ENCODE data around the gene BUD23. TPM values are rescaled to one million over a fixed set of nuclear protein-coding genes. Genes with fewer than 3 reads are reported as not detected.

BUD23 gene
- total RNA-seq, 1 experiment from 2014 or later: 78.1 TPM

DNA sequence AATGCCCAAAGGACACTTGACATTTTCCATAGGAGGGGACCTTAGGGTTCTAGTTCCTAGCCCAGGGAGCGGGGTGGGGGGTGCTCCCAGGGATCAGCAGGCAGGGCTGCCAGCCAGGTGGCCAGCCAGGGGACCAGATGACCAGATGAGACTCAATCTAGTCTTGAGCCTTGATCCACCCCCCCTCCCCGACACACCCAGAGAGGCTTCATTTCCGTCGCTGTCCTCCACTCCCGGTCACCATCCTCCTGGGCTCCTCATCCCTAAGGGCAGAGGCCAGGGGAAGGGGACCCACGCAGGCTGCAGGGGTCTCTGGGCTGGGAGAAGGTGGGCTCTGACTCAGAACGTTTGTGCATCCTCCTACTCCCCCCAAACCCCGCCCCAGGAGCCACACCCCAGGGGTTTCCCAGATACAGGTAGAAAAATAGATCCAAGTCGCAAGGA lies 35.1 kb downstream of the BUD23 start:
- H3K9me3 Mint-ChIP-seq: no peaks in the 10 kb centered on the region; a peak in 1 of 5 replicates
- H4K8ac ChIP-seq (replicated peaks; ENCODE audit: insufficient read length, low read depth, low read length): no peak overlapping the region
- H3K9me3 ChIP-seq (ENCODE audit: control insufficient read depth, low read depth, low read length): no peaks in the 10 kb centered on the region
- peaks cover 9% of the 10 kb centered on the region for H3K23me2 ChIP-seq (ENCODE audit: insufficient read length, low read depth, low read length, poor library complexity, severe bottlenecking)
- no peak overlapping the region for H3K23ac ChIP-seq (ENCODE audit: insufficient read length, low read depth, low read length)
- peak overlapping the region; percentile 58 to 77 for H3K4me3 Mint-ChIP-seq
- no peak for DNase-seq
- no peak overlapping the region for H3K27ac ChIP-seq (ENCODE audit: insufficient read length, low read depth, low read length)
- H3K14ac ChIP-seq (ENCODE audit: insufficient read depth, low read length): no peak overlapping the region
- H3K79me2 ChIP-seq (ENCODE audit: insufficient read depth, low read length): no peaks in the 10 kb centered on the region
- H4K91ac ChIP-seq (ENCODE audit: insufficient read length, low read depth, low read length): no peak overlapping the region
- no peak overlapping the region for H2BK15ac ChIP-seq (ENCODE audit: low read depth, low read length)
- WGBS (ENCODE audit: extremely low coverage, insufficient read length, low lambda C conversion rate): no CpG with 5 or more reads among the region's 9 CpGs
- peaks cover 0 to 7% of the 10 kb centered on the region in 2 experiments; a peak in 2 of 4 replicates for H3K4me1 Mint-ChIP-seq
- no peak overlapping the region for H2BK12ac ChIP-seq (ENCODE audit: insufficient read length, low read depth, low read length)
- no peak overlapping the region for H2AK5ac ChIP-seq (ENCODE audit: insufficient read length, low read length)
- no peak overlapping the region for H4K5ac ChIP-seq (ENCODE audit: insufficient read length, low read depth, low read length)
- no peak overlapping the region for H3K27ac Mint-ChIP-seq
- no peak overlapping the region for H3T11ph ChIP-seq (ENCODE audit: low read length)
- no peak overlapping the region for H2BK5ac ChIP-seq (ENCODE audit: insufficient read length, low read length)
- TF ChIP-seq, protein P1, sequence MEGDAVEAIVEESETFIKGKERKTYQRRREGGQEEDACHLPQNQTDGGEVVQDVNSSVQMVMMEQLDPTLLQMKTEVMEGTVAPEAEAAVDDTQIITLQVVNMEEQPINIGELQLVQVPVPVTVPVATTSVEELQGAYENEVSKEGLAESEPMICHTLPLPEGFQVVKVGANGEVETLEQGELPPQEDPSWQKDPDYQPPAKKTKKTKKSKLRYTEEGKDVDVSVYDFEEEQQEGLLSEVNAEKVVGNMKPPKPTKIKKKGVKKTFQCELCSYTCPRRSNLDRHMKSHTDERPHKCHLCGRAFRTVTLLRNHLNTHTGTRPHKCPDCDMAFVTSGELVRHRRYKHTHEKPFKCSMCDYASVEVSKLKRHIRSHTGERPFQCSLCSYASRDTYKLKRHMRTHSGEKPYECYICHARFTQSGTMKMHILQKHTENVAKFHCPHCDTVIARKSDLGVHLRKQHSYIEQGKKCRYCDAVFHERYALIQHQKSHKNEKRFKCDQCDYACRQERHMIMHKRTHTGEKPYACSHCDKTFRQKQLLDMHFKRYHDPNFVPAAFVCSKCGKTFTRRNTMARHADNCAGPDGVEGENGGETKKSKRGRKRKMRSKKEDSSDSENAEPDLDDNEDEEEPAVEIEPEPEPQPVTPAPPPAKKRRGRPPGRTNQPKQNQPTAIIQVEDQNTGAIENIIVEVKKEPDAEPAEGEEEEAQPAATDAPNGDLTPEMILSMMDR (conservative IDR thresholded peaks at IDR 0.05): no peak
- no peaks in the 10 kb centered on the region for H3K4me1 ChIP-seq (ENCODE audit: insufficient read depth, low read length)
- H3K9ac ChIP-seq (ENCODE audit: extremely low read depth, insufficient read length, low read length): no peak overlapping the region
- H3K79me1 ChIP-seq (ENCODE audit: insufficient read depth, low read depth, low read length, poor library complexity, severe bottlenecking): no peaks in the 10 kb centered on the region
- no peak overlapping the region for H2BK120ac ChIP-seq (ENCODE audit: low read depth, low read length, poor library complexity, severe bottlenecking)
- peaks cover 0 to 2% (median 0%) of the 10 kb centered on the region in 3 experiments; a peak in 2 of 7 replicates for H3K36me3 Mint-ChIP-seq (ENCODE audit: insufficient read depth in 1 of 3, low read depth in 3 of 3)
- H4K20me1 ChIP-seq (ENCODE audit: control insufficient read depth, insufficient read depth, insufficient read length): no peaks in the 10 kb centered on the region
- no peak overlapping the region for H3K18ac ChIP-seq (ENCODE audit: insufficient read length, low read depth, low read length)
- peaks cover 3% of the 10 kb centered on the region; the same call in 1 of the 2 replicates for H3K27me3 ChIP-seq (ENCODE audit: insufficient read depth, low read length)
- no peak overlapping the region for H2AFZ ChIP-seq (ENCODE audit: low read length)
- H2BK20ac ChIP-seq (ENCODE audit: low read depth, low read length, poor library complexity, severe bottlenecking): no peak overlapping the region
- peak overlapping the region; percentile 74 for H3K4me2 ChIP-seq (ENCODE audit: insufficient read depth, insufficient read length, low read length)
- no peak overlapping the region for H3K56ac ChIP-seq (ENCODE audit: insufficient read length, low read depth, low read length)
- H3K4ac ChIP-seq (ENCODE audit: low read depth, low read length): no peak overlapping the region
- peaks cover 38% of the 10 kb centered on the region for H3K27me3 Mint-ChIP-seq (ENCODE audit: low read depth)
